GM21786 (cell line): ENCODE measurements around the gene CTNNA1.
"Not testable (repeated sequence)": the region's sequence is repeated elsewhere in the genome, so short reads cannot be mapped to it uniquely, and the experiment has no call there.

Experiments
- ATAC-seq: cut with Tn5 transposase; IDR thresholded peaks from one replicate; pipeline ENCODE4 v1.9.1; 2021; ENCODE audit not compliant: unreplicated experiment

Gene CTNNA1

DNA sequence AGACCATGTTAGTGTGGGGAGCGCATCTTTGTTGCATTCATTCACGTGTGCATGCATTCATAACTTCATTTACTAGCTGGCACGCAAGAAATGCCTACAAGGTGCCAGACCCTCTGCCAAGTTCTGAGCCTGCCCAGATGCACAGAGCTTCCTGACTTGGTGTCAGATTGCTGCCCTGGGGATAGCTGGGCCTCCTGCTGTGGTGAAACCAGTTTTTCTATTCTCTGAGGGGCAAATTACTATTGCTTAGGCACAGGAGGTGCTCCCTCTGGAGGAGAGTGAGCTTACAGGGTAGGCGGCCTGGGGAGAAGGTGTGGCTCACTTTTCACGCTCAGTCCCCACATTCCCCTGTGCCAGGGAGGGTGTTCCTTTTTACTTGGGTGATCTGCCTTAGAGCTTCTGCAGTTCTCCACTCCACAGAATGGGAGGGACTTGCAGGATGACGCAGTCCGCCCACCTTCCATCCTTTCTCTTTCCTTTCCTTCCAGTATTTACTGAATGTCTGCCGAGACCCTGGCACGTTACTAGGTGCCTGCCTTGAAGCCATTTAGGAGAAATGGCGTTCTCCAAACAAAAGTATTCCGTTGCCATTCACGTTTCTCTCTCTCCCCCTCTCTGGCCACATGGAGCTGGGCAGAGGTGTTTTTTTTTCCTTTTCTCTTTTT is 27.9 kb upstream of the CTNNA1 start:
- no peak for ATAC-seq

DNA sequence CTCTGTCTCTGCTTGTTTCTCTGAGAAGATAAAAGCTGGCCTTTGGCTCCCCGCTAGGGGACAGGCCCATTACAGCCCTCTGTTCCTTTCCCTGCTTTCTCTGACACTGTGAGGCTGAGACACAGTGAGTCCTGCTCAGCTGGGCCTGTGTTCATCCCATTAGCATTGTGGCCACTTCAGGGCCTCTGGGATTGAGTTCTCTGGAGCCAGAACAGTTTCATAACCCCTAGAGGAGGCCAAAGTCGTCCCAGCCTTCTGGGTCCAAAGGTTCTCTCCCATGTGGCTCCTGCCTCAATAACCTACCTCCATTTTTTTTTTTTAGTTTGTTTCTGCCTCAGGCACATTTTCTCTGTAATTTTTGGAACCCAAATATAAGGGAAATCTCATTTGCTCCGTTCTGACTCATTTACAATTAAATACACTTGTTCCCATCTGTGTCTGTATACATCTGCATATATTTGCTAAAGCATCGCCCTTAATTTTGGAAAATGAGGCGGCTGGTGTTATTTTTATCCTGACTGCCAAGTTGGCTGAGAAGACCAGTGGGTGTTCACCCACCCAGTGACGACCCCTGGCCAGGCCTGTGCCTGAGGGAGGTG is 27.3 kb upstream of the CTNNA1 start:
- no peak for ATAC-seq

DNA sequence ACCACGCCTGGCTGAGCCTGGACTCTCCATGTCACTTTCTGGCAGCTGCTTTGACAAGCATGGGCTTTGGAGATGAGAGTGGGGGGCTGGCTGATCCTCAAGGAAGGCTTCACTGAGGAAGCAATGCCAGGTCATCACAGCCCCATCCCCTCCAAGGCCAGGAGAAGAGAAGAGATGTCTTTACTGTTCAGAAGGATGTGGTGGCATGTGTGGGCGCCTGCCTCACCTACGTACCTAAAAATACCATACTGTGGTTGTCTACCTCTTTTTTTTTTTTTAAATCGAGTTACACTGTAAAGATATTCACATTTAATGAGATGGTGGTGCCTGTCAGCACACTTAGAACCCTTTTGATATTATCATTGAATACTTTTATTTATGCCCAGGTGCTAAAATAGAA is 26.4 kb upstream of the CTNNA1 start:
- no peak for ATAC-seq

DNA sequence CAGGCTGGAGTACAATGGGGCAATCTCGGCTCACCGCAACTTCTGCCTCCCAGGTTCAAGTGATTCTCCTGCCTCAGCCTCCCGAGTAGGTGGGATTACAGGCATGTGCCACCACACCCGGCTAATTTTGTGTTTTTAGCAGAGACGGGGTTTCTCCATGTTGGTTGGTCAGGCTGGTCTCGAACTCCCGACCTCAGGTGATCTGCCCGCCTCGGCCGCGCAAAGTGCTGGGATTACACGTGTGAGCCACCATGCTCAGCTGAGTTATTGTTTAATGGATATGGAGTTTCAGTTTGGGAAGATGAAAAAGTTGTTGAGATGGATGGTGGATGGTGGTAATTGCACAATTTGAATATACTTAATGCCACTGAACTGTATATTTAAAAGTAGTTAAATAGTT is 22.7 kb upstream of the CTNNA1 start:
- not testable (repeated sequence) for ATAC-seq

DNA sequence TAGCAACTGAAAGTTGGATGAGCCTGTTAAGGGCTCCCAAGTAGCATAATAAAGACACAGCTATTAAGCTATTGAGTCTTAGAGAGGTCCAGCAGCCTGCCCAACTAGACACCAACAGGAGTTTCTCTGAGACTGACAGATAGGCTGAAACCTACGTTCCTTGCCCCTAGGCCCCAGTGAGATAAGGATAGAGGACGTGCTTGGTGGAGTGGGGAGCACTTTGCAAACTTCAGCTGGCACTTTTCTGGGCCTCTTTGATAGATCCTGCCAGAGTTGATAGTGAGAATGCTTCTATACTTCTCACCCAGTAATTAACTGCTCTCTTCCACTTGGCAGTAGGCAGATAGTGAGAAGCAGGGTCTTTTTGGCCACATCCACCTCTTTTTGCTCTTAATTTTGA is 20.8 kb upstream of the CTNNA1 start:
- ATAC-seq: no peak

DNA sequence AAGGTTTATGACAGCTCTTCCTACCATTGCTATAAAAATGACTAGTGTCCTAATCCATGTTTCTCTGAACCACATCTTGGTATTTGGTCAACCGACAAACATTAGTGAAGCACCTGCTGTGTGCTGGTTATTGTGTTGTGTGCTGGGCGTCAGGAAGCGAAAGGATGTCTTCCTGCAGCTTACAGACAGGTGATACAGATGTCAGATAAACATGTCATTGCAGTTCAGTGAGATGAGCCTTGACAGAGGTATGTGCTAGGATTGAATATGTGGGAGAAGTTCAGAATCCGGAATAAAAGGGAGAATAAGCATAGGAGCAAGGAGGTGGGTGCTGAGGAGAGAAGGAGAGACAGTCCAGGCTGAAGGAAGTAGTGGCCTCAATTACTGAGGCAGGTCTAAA is 20.3 kb upstream of the CTNNA1 start:
- no peak for ATAC-seq

DNA sequence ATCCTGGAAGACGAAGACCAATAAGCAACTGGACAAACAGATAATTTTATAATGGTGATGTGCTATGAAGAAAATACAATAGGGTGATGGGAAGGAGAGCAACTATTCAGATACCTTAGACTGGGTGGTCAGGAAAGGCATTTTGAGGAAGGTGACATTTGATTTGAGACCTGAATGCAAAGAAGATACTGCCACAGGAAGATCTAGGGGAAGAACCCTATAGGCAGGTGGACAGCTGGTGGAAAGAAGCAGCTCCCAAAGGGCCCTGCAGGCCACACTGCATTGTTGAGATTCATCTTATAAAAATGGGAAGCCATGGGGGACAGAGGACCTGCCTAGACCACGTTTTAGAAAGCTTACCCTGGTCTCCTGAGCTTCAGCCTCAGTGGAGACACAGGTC is 19.7 kb upstream of the CTNNA1 start:
- ATAC-seq: no peak

DNA sequence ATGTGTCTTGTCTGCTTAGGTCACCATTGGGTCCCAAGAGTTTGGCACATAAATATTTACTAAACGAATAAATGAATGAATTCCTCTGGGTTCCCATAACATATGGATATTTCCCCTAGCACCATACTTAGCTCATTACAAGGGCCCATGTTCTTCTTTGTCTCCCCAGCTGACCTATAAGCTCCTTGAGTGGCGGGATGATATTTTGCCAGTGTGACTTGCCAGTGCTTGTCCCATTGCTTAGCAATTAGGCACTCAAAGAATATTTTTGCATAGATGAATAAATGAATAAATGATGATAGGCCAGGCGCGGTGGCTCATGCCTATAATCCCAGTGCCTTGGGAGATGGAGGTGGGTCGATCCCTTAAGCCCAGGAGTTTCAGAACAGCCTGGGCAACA is 16.9 kb upstream of the CTNNA1 start:
- ATAC-seq: no peak

DNA sequence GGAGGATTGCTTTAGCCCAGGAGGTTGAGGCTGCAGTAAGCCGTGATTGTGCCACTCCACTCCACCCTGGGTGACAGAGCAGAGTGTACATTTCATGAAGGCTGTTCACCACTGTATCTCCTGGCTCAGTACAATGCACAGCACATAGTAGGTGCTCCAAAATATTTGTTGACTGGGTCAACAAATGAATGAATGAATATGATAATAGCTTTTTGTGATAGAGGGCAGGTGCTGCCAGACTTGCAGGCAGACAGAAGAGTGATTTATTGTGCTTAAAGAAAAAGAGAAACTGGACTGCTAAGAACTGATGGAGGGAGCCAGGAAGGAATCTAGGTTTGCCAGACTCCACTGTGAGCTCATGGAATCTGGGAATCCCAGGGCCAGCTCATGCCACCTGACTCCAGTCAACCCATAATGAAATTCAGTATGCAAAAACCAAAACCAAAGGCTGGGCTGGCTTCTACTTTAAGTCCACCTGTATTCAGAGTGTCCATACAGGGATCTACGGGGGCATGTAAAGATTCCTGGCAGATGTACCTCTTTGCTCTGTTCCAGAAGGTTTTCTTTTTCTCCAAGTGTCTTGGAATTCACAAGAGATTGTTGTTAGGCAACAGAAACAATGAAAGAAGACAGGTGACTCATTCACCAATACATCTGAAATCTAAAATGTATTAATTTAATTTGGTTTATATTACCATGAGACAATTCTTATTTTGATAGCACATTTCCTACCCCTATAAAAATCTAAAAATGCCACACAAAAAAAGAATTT is 15.5 kb upstream of the CTNNA1 start:
- no peak for ATAC-seq

DNA sequence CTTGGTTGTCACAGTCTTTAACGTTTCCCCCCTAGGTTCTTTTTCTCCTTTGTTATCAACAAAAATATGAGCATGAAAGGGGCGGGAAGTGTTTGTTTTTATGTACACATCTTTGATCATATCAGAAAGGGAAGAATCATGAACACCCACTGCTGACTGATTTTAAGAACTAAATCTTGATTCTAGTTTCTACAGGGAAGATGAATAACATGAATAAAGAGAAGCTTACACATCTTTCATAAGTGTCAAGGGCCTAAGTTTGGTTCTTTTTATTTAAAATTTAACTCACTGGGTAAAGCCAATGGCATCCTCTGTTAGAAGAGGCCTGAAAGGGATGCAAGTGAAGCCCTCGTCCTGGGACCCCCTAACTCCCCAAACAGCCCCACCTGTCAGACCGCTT is 14.8 kb upstream of the CTNNA1 start:
- ATAC-seq: no peak

DNA sequence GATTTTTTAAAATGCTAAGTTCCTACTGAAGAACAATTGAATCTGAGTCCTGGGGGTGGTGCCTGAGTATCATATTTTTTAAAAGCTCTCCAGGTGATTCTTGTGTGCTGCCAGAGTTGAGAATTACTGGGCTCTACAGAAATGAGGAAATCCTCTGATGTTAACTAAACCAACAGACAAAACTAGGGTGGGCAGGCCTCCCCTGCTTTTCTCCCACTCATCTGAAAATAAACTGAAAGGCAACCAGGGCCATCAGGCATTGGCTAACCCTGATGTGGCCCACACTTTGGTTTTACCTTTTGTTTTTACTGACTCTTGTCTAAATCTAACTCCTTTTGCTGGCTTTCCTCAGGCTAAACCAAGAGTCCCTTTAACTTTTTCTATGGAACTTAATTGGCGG is 13.3 kb upstream of the CTNNA1 start:
- no peak for ATAC-seq

DNA sequence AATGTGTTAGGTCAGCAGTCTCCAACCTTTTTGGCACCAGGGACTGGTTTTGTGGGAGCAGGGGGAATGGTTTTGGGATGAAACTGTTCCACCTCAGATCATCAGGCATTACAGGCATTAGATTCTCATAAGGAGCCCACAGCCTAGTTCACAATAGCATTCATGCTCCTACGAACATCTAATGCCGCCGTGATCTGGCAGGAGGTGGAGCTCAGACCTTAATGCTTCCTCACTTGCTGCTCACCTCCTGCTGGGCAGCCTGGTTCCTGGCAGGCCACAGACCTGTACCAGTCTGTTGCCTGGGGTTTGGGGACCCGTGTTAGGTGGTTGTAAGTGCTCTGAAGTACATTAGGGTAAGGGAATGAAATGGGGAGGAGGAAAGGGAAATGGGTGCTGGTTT is 9.7 kb upstream of the CTNNA1 start:
- no peak for ATAC-seq

DNA sequence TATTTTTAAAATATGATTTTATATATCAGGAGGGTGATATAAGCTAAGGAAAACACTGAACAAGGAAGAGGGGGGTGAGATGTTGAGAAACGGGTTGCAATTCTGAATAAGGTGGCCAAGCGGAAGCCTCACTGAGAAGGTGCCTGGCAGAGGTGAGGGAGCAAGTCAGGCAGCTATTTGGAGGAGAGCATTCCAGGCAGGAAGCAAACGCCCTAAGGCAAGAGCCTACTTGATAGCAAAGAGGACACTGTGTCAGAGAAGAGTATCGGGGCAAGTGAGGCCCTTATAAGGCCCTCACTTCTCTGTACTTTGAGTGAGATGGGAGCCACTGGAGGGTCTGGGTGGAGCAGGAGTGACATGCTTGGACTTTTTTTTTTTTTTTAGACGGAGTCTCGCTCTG is 8.0 kb upstream of the CTNNA1 start:
- no peak for ATAC-seq

DNA sequence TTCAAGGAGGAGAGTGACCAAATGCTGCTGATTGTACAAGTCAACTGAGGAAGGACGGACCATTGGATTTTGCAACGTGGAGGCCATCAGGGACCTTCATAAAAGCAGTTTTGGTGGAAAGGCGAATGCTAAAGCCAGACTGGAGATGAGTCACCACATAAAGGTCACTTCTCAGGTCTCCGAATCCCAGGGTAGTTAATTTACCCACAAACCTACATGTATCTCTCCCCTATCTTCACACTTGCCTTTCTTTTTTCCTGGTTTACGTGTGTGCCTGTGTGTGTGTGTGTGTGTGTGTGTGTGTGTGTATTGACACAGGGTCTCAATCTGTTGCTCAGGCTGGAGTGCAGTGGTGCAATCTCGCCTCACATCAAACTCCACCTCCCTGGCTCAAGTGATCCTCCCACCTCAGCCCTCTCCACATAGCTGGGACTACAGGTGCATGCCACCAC is 4.6 kb upstream of the CTNNA1 start:
- ATAC-seq: no peak

DNA sequence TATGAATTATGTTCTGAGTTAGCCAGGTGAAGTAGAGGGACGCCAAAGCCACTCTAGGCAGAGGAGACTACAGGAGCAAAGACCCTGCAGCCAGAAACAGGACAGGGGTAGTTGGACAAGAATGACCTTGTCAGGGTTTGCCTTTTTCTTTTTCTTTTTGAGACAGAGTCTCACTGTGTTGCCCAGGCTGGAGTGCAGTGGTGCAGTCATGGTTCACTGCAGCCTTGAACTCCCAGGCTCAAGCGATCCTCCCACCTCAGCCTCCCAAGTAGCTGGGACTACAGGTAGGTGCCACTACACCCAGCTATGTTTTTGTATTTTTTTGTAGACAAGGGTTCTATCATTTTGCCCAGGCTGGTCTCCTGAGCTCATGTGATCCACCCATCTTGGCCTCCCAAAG is 1.9 kb upstream of the CTNNA1 start:
- not testable (repeated sequence) for ATAC-seq

DNA sequence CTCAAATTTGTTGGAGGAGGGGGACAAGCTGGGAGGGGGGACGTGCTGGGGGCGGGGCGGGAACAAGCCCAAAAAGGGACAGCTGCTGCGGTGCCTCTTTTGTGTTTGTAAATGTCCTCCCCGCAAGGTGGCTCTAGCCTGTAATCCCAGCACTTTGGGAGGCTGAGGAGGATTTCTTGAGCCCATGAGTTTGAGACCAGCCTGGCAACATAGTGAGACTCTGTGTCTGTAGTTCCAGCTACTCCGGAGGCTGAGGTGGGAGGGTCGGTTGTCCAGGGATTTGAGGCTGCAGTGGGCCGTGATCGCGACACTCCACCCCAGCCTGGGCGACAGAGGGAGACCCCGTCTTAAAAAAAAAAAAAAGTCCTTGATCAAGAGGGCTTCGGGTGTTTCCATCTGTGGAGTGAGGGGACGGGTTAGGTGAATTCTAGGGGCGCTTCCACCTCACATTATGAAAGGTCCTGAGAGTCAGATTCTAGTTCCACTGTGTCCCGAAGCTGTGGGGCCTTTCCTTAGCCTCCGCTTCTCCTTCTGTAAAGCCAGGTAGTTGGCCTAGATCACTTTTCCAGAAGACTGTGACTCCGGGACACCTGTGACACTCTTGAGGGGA is 779 bp upstream of the CTNNA1 start:
- no peak for ATAC-seq

DNA sequence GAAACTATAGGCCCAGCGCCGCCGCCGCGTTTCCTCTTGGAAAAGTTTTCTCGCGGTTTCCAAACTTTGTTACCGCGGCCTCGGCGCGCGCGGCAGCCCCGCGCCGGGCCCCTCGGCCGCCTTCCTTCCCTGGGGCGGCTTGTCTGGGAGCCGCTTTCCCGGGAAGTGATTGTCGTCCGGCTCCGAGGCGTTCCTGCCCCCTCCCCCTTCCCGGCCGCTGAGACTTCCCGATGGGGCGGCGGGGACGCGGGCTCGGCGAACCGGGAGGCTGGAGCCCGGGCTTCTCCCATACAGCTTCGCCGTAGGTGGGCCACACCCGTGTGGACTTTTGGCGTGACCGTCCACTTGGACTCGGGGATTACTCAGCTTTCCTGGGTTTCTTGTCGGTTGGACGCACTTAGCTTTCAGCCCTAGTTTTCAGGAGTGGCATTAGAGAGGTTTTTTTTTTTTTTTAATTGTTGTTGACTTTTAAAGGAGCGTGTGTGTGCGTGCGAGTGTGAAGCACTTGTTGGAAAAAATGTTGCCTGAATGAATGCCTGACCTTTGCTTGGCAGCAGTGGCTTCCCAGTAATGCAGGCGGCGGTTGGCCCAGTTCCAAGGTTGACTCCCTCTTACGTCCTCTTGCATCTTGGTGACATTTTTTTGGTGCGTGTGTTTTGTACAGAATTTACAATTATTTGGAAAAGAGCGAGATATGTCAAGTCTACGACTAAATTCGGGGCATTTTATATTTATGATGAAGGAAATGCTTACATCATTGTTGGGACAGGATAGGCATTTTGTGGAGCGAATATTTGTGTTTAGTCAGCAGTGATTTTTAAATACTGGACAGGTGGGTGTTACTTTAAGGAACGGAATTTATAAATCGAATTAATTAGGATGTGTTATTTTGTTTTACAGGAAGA is 821 bp downstream of the CTNNA1 start:
- no peak for ATAC-seq

DNA sequence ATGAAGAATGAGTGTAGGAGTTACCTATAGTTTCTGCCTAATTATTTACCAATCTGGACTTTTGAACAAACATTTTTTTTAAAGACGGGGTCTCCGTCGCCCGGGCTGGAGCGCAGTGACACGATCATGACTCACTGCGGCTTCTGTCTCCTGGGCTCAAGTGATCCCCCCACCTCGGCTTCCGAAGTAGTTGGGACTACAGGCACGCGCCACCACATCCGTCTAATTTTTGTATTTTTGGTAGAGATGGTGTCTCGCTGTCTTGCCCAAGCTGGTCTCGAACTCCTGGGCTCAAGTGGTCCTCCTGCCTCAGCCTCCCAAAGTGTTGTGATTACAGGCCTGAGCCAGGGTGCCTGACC is 1.5 kb downstream of the CTNNA1 start:
- no peak for ATAC-seq

DNA sequence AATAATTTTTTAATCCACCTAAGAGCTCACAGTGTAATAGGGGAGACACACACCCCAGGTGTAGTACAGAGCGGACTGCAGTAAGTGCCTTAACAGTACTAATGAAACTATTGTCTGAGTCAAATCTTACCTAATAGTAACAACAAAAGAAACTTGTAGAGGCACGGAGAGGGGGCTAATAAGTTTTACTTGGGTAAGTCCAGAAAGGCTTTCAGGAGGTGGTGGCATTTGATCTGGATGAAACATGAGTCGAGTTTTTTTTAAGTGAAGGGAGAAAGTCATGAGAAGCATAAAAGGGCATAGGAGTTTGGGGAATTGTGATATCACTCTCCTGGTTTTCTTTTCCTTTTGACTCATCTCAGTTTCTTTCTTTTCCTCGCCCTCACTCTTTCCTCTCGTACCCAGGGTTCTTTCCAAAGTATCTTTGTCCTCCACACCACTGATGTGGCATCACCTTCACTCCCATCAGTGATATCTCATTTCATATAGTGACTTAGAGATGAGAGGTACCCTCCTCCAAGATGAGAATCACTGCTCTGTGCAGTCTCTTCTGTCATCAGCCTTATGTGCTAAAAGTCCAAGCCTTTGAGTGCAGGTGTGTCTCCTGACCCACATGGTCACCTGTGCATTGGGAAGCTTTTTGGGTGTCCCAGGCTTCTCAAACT is 2.0 kb downstream of the CTNNA1 start:
- peak; percentile 59 for ATAC-seq

DNA sequence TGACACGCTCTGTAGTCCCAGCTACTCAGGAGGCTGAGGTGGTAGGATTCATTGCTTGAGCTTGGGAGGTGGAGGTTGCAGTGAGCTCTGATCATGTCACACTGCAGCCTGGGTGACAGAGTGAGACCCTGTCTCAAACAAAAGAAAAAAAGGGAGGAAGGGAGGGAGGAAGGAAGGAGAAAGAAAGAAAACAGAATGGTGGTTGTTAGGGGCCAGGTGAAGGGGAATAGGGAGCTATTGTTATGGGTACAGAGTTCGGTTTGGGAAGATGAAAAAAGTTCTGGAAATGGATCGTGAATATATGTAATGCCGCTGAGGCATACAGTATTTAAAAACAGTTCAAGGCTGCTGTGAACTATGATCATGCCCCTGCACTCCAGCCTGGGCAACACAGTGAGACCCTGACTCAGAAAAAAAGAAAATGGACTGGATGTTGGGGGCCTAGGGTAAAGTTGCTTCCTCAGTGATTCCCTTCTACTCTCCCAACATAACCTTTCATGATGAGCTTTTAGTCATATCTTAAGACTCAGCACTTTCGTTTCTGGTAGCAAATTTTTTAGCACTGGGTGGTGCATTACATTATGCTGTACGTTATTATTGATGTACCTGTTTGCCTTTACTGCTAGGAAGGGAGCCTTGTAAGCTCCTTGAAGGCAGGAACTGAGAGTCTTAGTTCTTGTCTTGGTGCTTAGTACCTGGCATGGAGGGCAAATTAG is 4.0 kb downstream of the CTNNA1 start:
- ATAC-seq: no peak
